GM12864 (cell line): ENCODE results near the gene PARN.
A peak's percentile ranks its signal among the peaks of the same experiment; 100 is the strongest.

ENCODE experiments used
- DNase-seq: peaks from one replicate; pipeline ENCODE4 v3.0.0-alpha.2; 2011; ENCODE audit warnings: low read depth
- H3K4me3 ChIP-seq: 2 replicates; pipeline ENCODE4 v1.5.1; 2011; ENCODE audit warnings: mild to moderate bottlenecking, low read depth, low read length, control low read depth
- CTCF ChIP-seq: IDR thresholded peaks from 2 replicates; pipeline ENCODE4 v1.5.1; 2011; ENCODE audit warnings: low read depth, mild to moderate bottlenecking, moderate library complexity, low read length, control low read depth, inconsistent platforms; ENCODE audit errors: missing control alignments

Gene PARN, protein sequence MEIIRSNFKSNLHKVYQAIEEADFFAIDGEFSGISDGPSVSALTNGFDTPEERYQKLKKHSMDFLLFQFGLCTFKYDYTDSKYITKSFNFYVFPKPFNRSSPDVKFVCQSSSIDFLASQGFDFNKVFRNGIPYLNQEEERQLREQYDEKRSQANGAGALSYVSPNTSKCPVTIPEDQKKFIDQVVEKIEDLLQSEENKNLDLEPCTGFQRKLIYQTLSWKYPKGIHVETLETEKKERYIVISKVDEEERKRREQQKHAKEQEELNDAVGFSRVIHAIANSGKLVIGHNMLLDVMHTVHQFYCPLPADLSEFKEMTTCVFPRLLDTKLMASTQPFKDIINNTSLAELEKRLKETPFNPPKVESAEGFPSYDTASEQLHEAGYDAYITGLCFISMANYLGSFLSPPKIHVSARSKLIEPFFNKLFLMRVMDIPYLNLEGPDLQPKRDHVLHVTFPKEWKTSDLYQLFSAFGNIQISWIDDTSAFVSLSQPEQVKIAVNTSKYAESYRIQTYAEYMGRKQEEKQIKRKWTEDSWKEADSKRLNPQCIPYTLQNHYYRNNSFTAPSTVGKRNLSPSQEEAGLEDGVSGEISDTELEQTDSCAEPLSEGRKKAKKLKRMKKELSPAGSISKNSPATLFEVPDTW

GRCh38 chr16:14629919-14630619 lies at the start of gene PARN:
Gene PARN (minus strand): TSS chr16:14630260. CDS start chr16:14630125, 135 bp downstream.
- DNase-seq, result peak; percentile 95
- no peak for TF ChIP-seq CTCF
- peak within 1 kb of the TSS; percentile 67 for H3K4me3 ChIP-seq

GRCh38 chr16:14678748-14679497 lies 48.9 kb upstream of the PARN start:
- H3K4me3 ChIP-seq, result no peak overlapping the region
- no peak for DNase-seq
- TF ChIP-seq CTCF, result no peak

DNA sequence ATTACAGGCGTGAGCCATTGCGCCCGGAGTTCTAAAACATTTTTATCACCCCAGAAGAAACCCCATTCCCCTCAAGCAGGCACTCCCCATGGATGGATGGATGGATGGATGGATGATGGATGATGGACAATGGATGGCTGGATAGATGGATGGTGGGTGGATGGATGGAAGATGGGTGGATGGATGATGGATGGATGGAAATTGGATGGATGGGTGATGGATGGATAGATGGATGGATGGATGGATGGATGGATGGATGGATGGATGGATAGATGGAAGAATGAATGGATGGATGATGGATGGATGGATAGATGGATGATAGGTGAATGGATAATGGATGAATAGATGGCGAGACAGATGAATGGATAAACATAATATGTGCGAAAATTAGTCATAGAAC lies 47.6 kb upstream of the PARN start:
- no peak for DNase-seq
- no peak for TF ChIP-seq CTCF
- H3K4me3 ChIP-seq, result no peak overlapping the region

DNA sequence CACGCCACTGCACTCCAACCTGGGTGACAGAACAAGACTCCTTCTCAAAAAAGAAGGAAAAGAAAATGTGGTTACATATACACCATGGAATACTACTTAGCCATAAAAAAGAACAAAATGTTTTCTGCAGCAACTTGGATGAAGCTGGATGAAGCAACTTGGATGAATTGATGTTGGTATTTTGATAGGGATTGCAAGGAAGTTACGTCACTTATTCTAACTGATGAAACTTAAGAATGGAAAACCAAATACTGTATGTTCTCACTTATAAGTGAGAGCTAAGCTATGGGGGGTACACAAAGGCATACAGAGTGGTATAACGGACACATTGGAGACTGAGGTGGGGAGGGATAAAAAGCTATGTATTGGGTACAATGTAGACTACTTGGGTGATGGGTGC lies 46.6 kb upstream of the PARN start:
- DNase-seq, result no peak
- H3K4me3 ChIP-seq, result no peak overlapping the region
- TF ChIP-seq CTCF, result no peak

- no peak for TF ChIP-seq CTCF
- DNase-seq, result peak; percentile 61
- H3K4me3 ChIP-seq, result no peak overlapping the region
These were observed 42.4 kb upstream of the PARN start for GRCh38 chr16:14672403-14672971.

DNA sequence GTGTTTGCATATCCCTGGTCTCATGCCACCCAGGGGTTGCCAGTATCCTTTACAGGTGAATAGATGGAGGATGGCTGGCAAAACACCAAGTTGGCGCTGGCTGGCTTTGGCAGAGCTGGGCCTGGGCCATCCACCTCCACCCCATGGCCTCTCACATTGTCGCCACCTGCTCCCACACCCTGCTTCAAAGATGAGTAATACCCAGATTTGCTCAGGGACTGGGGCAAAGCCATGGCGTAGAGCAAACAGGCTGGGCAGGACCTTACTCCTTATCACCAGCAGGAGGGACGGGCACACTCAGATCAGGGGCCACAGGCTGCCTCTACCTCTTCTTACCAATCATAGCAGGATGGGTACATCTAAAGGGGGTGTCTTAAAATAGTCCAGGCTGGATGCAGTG lies 39.7 kb upstream of the PARN start:
- DNase-seq, result no peak
- no peak for TF ChIP-seq CTCF
- H3K4me3 ChIP-seq, result no peak overlapping the region
